Activated CD8-positive, alpha-beta memory T cell treated with anti-CD3 and anti-CD28 coated beads for 24 hours (primary cell): ENCODE measurements around the gene OTOGL.
"Not testable (repeated sequence)": the region's sequence is repeated elsewhere in the genome, so short reads cannot be mapped to it uniquely, and the experiment has no call there.

Experiments
- DNase-seq: peaks from one replicate; pipeline ENCODE4 v3.0.0-alpha.2; 2020

Gene OTOGL

GRCh38 chr12:80299219-80299618, 199.9 kb downstream of the OTOGL start:
- DNase-seq, result no peak

- DNase-seq, result no peak
Measured at GRCh38 chr12:80299976-80300375, 200.6 kb downstream of the OTOGL start.

GRCh38 chr12:80307436-80307835, 208.1 kb downstream of the OTOGL start:
- DNase-seq, result not testable (repeated sequence)

GRCh38 chr12:80313209-80313608, 213.9 kb downstream of the OTOGL start:
- no peak for DNase-seq

- DNase-seq, result no peak
Measured at GRCh38 chr12:80314741-80315140, 215.4 kb downstream of the OTOGL start.

GRCh38 chr12:80316222-80316621, 216.9 kb downstream of the OTOGL start:
- DNase-seq, result no peak

GRCh38 chr12:80317307-80317706, 218.0 kb downstream of the OTOGL start:
- no peak for DNase-seq

- DNase-seq, result no peak
Measured at GRCh38 chr12:80317899-80318298, 218.6 kb downstream of the OTOGL start.

- DNase-seq, result no peak
Measured at GRCh38 chr12:80320121-80320678, 220.9 kb downstream of the OTOGL start.

- DNase-seq, result no peak
Measured at GRCh38 chr12:80321653-80322052, 222.3 kb downstream of the OTOGL start.

- DNase-seq, result no peak
Measured at GRCh38 chr12:80325167-80325959, 226.0 kb downstream of the OTOGL start.

- no peak for DNase-seq
Measured at GRCh38 chr12:80332827-80333226, 233.5 kb downstream of the OTOGL start.

GRCh38 chr12:80352474-80352873, 253.1 kb downstream of the OTOGL start:
- no peak for DNase-seq

- no peak for DNase-seq
Measured at GRCh38 chr12:80353254-80353653, 253.9 kb downstream of the OTOGL start.

GRCh38 chr12:80356097-80356496, 256.8 kb downstream of the OTOGL start:
- no peak for DNase-seq

GRCh38 chr12:80359703-80360102, 260.4 kb downstream of the OTOGL start:
- DNase-seq, result no peak

- no peak for DNase-seq
Measured at GRCh38 chr12:80364056-80364455, 264.7 kb downstream of the OTOGL start.

- no peak for DNase-seq
Measured at GRCh38 chr12:80373666-80374065, 274.3 kb downstream of the OTOGL start.

- no peak for DNase-seq
Measured at GRCh38 chr12:80374615-80375014, 275.3 kb downstream of the OTOGL start.

- DNase-seq, result no peak
Measured at GRCh38 chr12:80377140-80377794, 277.9 kb downstream of the OTOGL start.

- DNase-seq, result no peak
Measured at GRCh38 chr12:80381121-80381520, 281.8 kb downstream of the OTOGL start.

- DNase-seq, result no peak
Measured at GRCh38 chr12:80382254-80382653, 282.9 kb downstream of the OTOGL start.

- no peak for DNase-seq
Measured at GRCh38 chr12:80400571-80400991, 301.2 kb downstream of the OTOGL start.

GRCh38 chr12:80401191-80401590, 301.9 kb downstream of the OTOGL start:
- no peak for DNase-seq
